HG02852 (cell line): ENCODE results near the gene BRSK2.

Source experiments
- ATAC-seq: cut with Tn5 transposase; IDR thresholded peaks from one replicate; pipeline ENCODE4 v1.9.1; 2021; ENCODE audit warnings: mild to moderate bottlenecking, moderate library complexity; ENCODE audit not compliant: unreplicated experiment

BRSK2 gene

GRCh38 chr11:1449490-1450243 lies 59.9 kb downstream of the BRSK2 start:
- no peak for ATAC-seq

- ATAC-seq = no peak
Measured at GRCh38 chr11:1450344-1450875, 60.7 kb downstream of the BRSK2 start.

GRCh38 chr11:1450949-1451710 lies 61.4 kb downstream of the BRSK2 start:
- ATAC-seq = no peak

GRCh38 chr11:1451781-1452470 lies 62.2 kb downstream of the BRSK2 start:
- no peak for ATAC-seq

GRCh38 chr11:1452744-1453143 lies 63.0 kb downstream of the BRSK2 start:
- no peak for ATAC-seq

GRCh38 chr11:1453611-1454034 lies 63.9 kb downstream of the BRSK2 start:
- no peak for ATAC-seq

GRCh38 chr11:1454576-1454975 lies 64.8 kb downstream of the BRSK2 start:
- ATAC-seq = no peak

GRCh38 chr11:1455032-1455762 lies 65.5 kb downstream of the BRSK2 start:
- no peak for ATAC-seq

- no peak for ATAC-seq
Measured at GRCh38 chr11:1455763-1456060, 66.0 kb downstream of the BRSK2 start.

- ATAC-seq = no peak
Measured at GRCh38 chr11:1456176-1456575, 66.4 kb downstream of the BRSK2 start.

- ATAC-seq = no peak
Measured at GRCh38 chr11:1456596-1457325, 67.0 kb downstream of the BRSK2 start.

- ATAC-seq = no peak
Measured at GRCh38 chr11:1457326-1457680, 67.6 kb downstream of the BRSK2 start.

GRCh38 chr11:1457856-1458255 lies 68.1 kb downstream of the BRSK2 start:
- no peak for ATAC-seq

- no peak for ATAC-seq
Measured at GRCh38 chr11:1458340-1459218, 68.8 kb downstream of the BRSK2 start.

- no peak for ATAC-seq
Measured at GRCh38 chr11:1459219-1459575, 69.5 kb downstream of the BRSK2 start.

- ATAC-seq = no peak
Measured at GRCh38 chr11:1459764-1460395, 70.1 kb downstream of the BRSK2 start.

- ATAC-seq = no peak
Measured at GRCh38 chr11:1460396-1460985, 70.8 kb downstream of the BRSK2 start.

GRCh38 chr11:1460986-1461825 lies 71.5 kb downstream of the BRSK2 start:
- ATAC-seq = no peak
